Lung (tissue), 12 donors: ENCODE results near the gene LUC7L2. TPM values are rescaled to one million over a fixed set of nuclear protein-coding genes. Genes with fewer than 3 reads are reported as not detected.

Experiments
- ATAC-seq: fragments of 200-7000 bp; cut with Tn5 transposase; one replicate; pipeline ENCODE4 v1.9.1; 2020; ENCODE audit warnings: moderate number of reproducible peaks; ENCODE audit not compliant: insufficient read depth, low FRiP score
- DNase-seq, 3 donors: peaks; one replicate each; pipeline ENCODE4 v3.0.0-alpha.2; 2013 to 2017
- H3K27ac ChIP-seq, 2 donors: one replicate each; pipeline ENCODE4 v1.5.1; 2013; ENCODE audit warnings: mild to moderate bottlenecking in 2 of 2, moderate library complexity in 2 of 2, control low read depth in 1 of 2, inconsistent platforms in 1 of 2, low read depth in 1 of 2, low read length in 1 of 2
- H3K27me3 ChIP-seq, 3 donors: one replicate each; pipeline ENCODE4 v1.5.1; 2013; ENCODE audit warnings: low read length in 2 of 3; ENCODE audit not compliant: control insufficient read depth in 3 of 3, insufficient read depth in 3 of 3
- H3K36me3 ChIP-seq, 4 donors: one replicate each; pipeline ENCODE4 v1.5.1; 2013; ENCODE audit warnings: low read length in 4 of 4, mild to moderate bottlenecking in 1 of 4, moderate library complexity in 1 of 4; ENCODE audit not compliant: control insufficient read depth in 4 of 4, insufficient read depth in 4 of 4
- H3K4me1 ChIP-seq, 5 donors: one replicate each; pipeline ENCODE4 v1.5.1; 2013; ENCODE audit warnings: low read length in 5 of 5, mild to moderate bottlenecking in 2 of 5, moderate library complexity in 1 of 5; ENCODE audit not compliant: control insufficient read depth in 5 of 5, insufficient read depth in 5 of 5
- H3K4me3 ChIP-seq: one replicate; pipeline ENCODE4 v1.5.1; 2013; ENCODE audit warnings: mild to moderate bottlenecking, control low read depth, moderate library complexity
- H3K9ac ChIP-seq, 2 donors: one replicate each; pipeline ENCODE4 v1.5.1; 2013; ENCODE audit warnings: low read length in 2 of 2, control low read depth in 1 of 2; ENCODE audit not compliant: insufficient read depth in 1 of 2
- H3K9me3 ChIP-seq, 4 donors: one replicate each; pipeline ENCODE4 v1.5.1; 2013; ENCODE audit warnings: low read length in 3 of 4, mild to moderate bottlenecking in 1 of 4, moderate library complexity in 1 of 4; ENCODE audit not compliant: control insufficient read depth in 4 of 4, insufficient read depth in 3 of 4
- CTCF ChIP-seq: IDR thresholded peaks from 2 replicates; pipeline ENCODE4 v1.5.1; 2012; ENCODE audit warnings: mild to moderate bottlenecking; ENCODE audit errors: control extremely low read depth, extremely low read depth
- WGBS, 2 donors: extraction: QIAGEN DNeasy Blood & Tissue Kit; methylation state at CpG; one replicate each; pipeline ENCODE4 v1.1.7; 2013; 5-methylcytosine and 5-hydroxymethylcytosine counted together
- polyA plus RNA-seq, 2 donors: library from polyadenylated mRNA; stranded (reverse); fragments of 200-250 nt; gene quantifications; one replicate each; pipeline ENCODE4 v1.2.1, GENCODE V29; 2013
- total RNA-seq, 2 donors: library from RNA; depleted of rRNA in 1 of 2; stranded (reverse); fragments of >200 nt in 1 of 2; gene quantifications; one replicate each; pipeline ENCODE4 v1.2.1, GENCODE V29; 2014 to 2021
- donor health status: control.
- donor health status: control.
- donor health status: Bipolar disorder and iron deficiency.
- donor health status: healthy.
- donor health status: DM: yes; HTN: yes; CAD: no.

The LUC7L2 gene
- total and polyA plus RNA-seq, 4 donors: 35.1 to 95.4 (median 67.3) TPM

GRCh38 chr7:139339698-139340036 is 20.0 kb upstream of the LUC7L2 start:
- Histone ChIP-seq H3K9ac (no peak overlapping the region), H3K27me3 (peaks cover 0 to 4% (median 0%) of the 10 kb centered on the region in 3 donors), H3K9me3 (no peaks in the 10 kb centered on the region), H3K4me1 (peaks cover 3 to 14% (median 6%) of the 10 kb centered on the region in 5 donors), H3K27ac (peak overlapping the region; percentile 98 to 100), H3K36me3 (no peaks in the 10 kb centered on the region), H3K4me3 (peak overlapping the region; percentile 85)
- WGBS, 2 donors: 76 to 85% methylated on average over 13 of the region's 13 CpGs
- no peak for TF ChIP-seq CTCF
- no peak for ATAC-seq
- DNase-seq: peak in 1 of 3 donors; percentile 19

- H3K27me3 ChIP-seq: no peaks in the 10 kb centered on the region
- H3K4me3 ChIP-seq: peak overlapping the region; percentile 85
- TF ChIP-seq CTCF: peak; percentile 36
- WGBS, 2 donors: 2% methylated on average over 66 of the region's 66 CpGs
- H3K4me1 ChIP-seq: peaks cover 3 to 14% (median 6%) of the 10 kb centered on the region in 5 donors
- H3K9me3 ChIP-seq: no peaks in the 10 kb centered on the region
- peak; percentile 99 to 100 (median 100) for DNase-seq
- ATAC-seq: peak; percentile 90
- H3K9ac ChIP-seq: peak overlapping the region; percentile 98 to 99
- H3K36me3 ChIP-seq: no peaks in the 10 kb centered on the region
- peak overlapping the region; percentile 98 to 100 for H3K27ac ChIP-seq
Measured at GRCh38 chr7:139340037-139340807, 19.5 kb upstream of the LUC7L2 start.

GRCh38 chr7:139340808-139341057 is 19.0 kb upstream of the LUC7L2 start:
- Histone ChIP-seq H3K9me3 (no peaks in the 10 kb centered on the region), H3K9ac (peak overlapping the region; percentile 98 to 99), H3K27ac (peak overlapping the region; percentile 98 to 100), H3K4me1 (peaks cover 3 to 14% (median 6%) of the 10 kb centered on the region in 5 donors), H3K36me3 (peaks cover 0 to 2% (median 0%) of the 10 kb centered on the region in 4 donors), H3K4me3 (peak overlapping the region; percentile 85), H3K27me3 (no peaks in the 10 kb centered on the region)
- DNase-seq (no peak), ATAC-seq (no peak)
- 0% methylated on average over 9 of the region's 9 CpGs for WGBS, 2 donors
- no peak for TF ChIP-seq CTCF
